GM18505 (cell line): Measurements from ENCODE around the gene OXSR1.
"Not testable (repeated sequence)": the region's sequence is repeated elsewhere in the genome, so short reads cannot be mapped to it uniquely, and the experiment has no call there.

Source experiments
- ATAC-seq: cut with Tn5 transposase; IDR thresholded peaks from one replicate; pipeline ENCODE4 v1.9.1; 2021; ENCODE audit not compliant: unreplicated experiment
- POLR2A ChIP-seq: IDR thresholded peaks from 4 replicates; pipeline ENCODE4 v1.6.1; 2011; ENCODE audit warnings: borderline replicate concordance; ENCODE audit not compliant: insufficient read depth, insufficient read length; ENCODE audit errors: extremely low read depth

The OXSR1 gene

GRCh38 chr3:38158472-38158871 lies 6.9 kb upstream of the OXSR1 start:
- ATAC-seq: no peak
- TF ChIP-seq POLR2A: no peak

- ATAC-seq: not testable (repeated sequence)
Measured at GRCh38 chr3:38160704-38161103, 4.6 kb upstream of the OXSR1 start.

- TF ChIP-seq POLR2A: no peak
- ATAC-seq: no peak
Measured at GRCh38 chr3:38163117-38163840, 2.1 kb upstream of the OXSR1 start.

DNA sequence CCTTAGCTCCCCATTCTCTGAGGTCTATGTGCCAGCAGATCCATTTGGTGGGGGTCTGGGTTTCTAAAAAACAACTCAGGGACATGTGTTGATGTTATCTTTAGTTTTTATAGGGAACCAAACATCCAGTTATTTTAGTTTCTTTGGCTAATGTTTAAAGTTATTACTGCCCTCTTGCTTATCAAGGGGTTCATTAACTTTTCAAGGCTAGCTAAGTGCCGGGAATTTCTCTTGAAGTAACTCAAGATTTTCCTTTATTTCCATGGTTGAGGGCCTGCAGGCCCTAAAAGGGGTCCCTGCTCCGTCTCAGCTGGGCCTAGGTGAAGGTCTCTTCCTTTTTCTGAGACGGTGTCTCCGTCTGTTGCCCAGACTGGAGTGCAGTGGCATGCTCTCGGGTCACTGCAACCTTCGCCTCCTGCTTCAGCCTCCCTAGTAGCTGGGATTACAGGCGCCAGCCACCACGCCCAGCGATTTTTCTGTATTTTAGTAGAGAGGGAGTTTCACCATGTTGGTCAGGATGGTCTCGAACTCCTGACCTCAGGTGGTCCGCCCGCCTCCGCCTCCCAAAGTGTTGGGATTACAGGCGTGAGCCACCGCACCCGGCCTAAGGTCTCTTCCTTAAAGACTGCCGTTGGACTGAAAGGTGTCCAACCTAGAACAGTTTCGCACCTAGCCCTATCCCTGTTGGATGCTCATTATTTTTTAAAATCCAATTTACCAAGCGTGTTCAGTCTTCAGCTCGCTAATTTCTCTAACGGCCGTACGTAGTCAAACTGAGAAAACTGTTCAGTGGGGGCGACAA lies 1.3 kb upstream of the OXSR1 start:
- no peak for ATAC-seq

DNA sequence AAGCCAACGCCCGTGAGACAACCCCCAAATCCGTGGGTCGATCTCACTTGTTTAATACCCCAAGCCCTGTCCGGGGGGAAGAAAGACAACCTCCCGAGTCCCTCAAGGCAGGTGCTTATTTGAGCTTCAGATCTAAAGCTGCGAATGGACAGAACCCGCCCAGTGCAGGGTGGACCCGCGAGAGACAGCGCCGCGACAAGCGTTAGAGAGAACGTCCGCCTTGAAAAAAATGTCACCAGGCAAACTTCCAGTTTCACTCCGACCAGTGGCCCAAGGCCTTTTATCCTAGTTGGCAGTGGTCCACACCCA lies 740 bp upstream of the OXSR1 start:
- peak; percentile 12 for ATAC-seq
- no peak for TF ChIP-seq POLR2A

More for the DNA sequence above, 1.3 kb upstream of the OXSR1 start:
- TF ChIP-seq POLR2A: no peak

- no peak for TF ChIP-seq POLR2A
- no peak for ATAC-seq
Measured at GRCh38 chr3:38165722-38166387, 518 bp downstream of the OXSR1 start.

- TF ChIP-seq POLR2A: no peak
- ATAC-seq: no peak
Measured at GRCh38 chr3:38167591-38167990, 2.3 kb downstream of the OXSR1 start.

DNA sequence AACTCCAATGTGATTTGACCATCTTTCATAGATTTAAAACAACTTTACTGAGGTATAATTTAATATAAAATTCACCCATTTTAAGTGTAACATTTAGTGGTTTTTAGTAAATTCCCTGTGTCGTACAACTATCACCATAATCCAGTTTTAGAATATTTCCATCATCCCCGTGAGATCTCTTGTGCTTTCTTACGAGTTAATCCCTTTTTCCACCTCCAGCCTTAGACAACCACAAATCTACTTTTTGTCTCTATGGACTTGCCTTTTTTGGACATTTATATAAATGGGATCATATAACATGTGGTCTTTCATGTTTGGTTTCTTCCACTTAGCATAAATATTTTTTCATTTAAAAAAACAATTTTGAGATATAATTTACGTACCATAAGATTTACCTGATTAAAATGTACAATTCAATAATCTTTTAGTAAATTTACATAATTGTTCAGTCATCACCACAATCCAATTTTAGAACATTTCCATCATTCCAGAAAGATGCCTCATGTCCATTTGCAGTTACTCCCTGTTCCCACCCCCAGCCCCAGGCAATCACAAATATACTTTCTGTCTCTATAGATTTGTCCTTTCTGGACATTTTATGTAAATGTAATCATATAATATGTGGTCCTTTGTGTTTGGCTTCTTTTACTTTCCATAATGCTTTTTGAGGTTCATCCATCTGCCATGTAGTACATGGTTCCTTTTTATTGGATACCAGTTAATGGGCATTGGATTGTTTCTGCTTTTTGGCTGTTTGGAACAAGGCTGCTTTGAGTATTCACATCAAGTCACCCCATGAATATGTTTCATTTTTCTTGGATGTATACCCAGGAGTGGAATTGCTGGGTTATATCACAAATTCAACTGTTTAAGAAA lies 3.1 kb downstream of the OXSR1 start:
- no peak for TF ChIP-seq POLR2A
- ATAC-seq: no peak

GRCh38 chr3:38169027-38169317 lies 3.6 kb downstream of the OXSR1 start:
- TF ChIP-seq POLR2A: no peak
- ATAC-seq: no peak

DNA sequence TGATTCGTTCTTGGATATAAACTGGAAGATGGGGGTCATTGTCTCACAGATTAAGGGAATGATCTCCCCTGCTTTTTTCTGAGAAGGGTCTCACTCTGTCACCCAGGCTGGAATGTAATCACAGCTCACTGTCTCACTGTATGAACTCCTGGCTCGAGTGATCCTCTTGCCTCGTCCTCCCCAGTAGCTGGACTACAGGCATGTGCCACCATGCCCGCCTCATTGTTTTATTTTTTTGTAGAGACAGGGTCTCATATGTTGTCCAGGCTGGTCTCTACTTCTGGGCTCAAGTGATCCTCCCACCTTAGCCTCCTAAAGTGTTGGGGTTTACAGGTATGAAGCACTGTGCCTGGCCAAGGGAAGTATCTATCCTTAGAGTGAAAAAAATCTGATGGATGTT lies 5.4 kb downstream of the OXSR1 start:
- ATAC-seq: no peak
- TF ChIP-seq POLR2A: no peak

GRCh38 chr3:38171622-38172021 lies 6.3 kb downstream of the OXSR1 start:
- ATAC-seq: no peak
- TF ChIP-seq POLR2A: no peak

GRCh38 chr3:38173834-38174418 lies 8.6 kb downstream of the OXSR1 start:
- no peak for TF ChIP-seq POLR2A
- peak; percentile 47 for ATAC-seq

- no peak for ATAC-seq
- no peak for TF ChIP-seq POLR2A
Measured at GRCh38 chr3:38177181-38177580, 11.8 kb downstream of the OXSR1 start.
